UCSD-AML1 (cell line): ENCODE results near the gene MYL3.
"Not testable (repeated sequence)": the region's sequence is repeated elsewhere in the genome, so short reads cannot be mapped to it uniquely, and the experiment has no call there.

Source experiments
- DNase-seq: peaks from one replicate; lab custom pipeline; 2025; ENCODE audit not compliant: unreplicated experiment; lab: John Stamatoyannopoulos, UW

The MYL3 gene

GRCh38 chr3:46831316-46831715, 31.9 kb downstream of the MYL3 start:
- no peak for DNase-seq

- no peak for DNase-seq
These were observed 32.4 kb downstream of the MYL3 start for GRCh38 chr3:46830801-46831200.

DNA sequence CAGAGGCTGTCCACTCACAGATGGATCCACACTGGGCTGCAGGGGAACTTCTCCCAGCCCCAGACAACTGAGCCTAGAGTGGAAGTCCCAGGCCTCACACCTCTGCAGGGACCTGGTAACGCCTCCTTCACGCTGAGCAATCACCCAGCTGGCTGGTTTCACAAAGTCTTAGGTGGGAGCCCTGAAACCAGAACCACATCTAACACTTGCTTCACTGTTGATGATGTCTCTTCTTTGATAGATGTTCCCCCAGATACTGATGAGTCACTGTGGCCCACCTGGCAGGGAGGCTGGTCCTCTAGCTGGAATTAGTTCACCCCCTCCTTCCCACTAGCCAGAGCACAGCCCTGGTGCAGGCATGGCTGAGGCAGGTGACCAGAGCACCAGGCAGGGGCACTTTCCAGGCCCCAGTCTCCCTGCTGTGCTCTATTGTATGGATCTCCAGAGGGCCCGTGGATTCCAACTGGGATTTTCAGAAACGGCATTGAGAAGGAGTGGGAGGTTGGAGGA, 33.5 kb downstream of the MYL3 start:
- no peak for DNase-seq

DNA sequence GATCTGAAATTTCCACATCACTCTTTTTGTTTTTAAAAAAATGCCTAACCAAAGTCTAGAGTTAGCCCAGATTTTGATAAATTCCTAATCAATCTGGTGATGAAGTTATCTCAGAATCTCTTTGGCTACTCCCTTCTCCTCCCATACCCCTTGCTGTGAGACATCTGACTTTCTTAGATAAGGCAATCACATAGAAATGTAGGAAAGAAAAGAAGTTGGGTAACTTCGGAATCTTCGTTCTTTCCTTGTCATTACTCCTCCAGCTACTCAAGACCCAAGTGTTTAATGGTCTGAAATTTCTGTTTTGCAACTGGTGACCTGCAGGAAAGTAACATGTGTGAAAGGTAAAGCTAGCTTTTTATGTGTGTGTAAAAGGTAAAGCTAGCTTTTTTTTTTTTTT, 37.8 kb downstream of the MYL3 start:
- no peak for DNase-seq

GRCh38 chr3:46824211-46824970, 38.9 kb downstream of the MYL3 start:
- DNase-seq = no peak

GRCh38 chr3:46823314-46823713, 39.9 kb downstream of the MYL3 start:
- not testable (repeated sequence) for DNase-seq

GRCh38 chr3:46821553-46821952, 41.7 kb downstream of the MYL3 start:
- DNase-seq = no peak

- DNase-seq = no peak
These were observed 42.4 kb downstream of the MYL3 start for GRCh38 chr3:46820852-46821251.

- DNase-seq = no peak
These were observed 50.9 kb downstream of the MYL3 start for GRCh38 chr3:46812237-46812791.

DNA sequence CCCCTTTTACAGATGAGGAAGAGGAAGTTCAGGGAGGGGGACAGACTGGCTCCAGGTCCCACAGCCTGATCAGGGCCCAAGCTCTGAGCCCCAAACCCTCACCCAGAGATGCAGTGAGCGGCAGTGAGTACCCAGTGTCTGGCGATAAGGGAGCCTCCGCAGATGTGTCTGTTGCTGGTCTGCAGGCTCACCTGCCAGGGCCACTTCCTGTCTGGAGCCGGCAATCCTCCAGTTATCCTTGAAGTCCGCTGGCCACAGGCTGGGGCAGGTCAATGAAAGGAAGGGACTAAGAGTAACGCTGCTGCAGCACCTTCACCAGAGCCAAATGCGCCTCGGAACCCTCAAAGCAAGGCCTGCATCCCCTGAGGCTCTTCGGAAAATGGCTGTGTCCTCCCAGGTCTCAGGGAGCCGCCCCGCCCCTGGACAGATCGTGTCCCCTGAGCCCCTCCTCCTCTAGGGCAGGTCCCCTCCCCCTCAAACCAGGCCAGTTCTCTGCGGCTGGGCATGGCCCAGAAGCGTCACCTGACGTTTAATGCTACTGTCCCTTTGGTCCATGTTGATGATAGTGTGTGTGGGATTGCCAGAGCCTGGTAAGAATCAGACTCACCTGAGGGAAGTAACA, 51.5 kb downstream of the MYL3 start:
- no peak for DNase-seq

GRCh38 chr3:46808766-46809165, 54.5 kb downstream of the MYL3 start:
- DNase-seq = not testable (repeated sequence)
